ENCODE results near the gene ADAMTS2.
A peak's percentile ranks its signal among the peaks of the same experiment; 100 is the strongest.

The ADAMTS2 gene

GRCh38 chr5:179080724-179081123 lies 264.5 kb downstream of the ADAMTS2 start:
- H3K9me3 ChIP-seq (ENCODE audit: low read length): peaks cover 32% of the 10 kb centered on the region
- TF ChIP-seq EZH2 (IDR thresholded peaks at IDR 0.05; ENCODE audit: borderline replicate concordance, low read length): no peak
- TF ChIP-seq CTCF (IDR thresholded peaks at IDR 0.05; ENCODE audit: low read length): no peak
- H3F3A ChIP-seq (ENCODE audit: insufficient read depth, low read length): no peaks in the 10 kb centered on the region
- H3K4me3 ChIP-seq (ENCODE audit: low read depth, low read length, poor library complexity, severe bottlenecking): no peak overlapping the region
- H3K4me2 ChIP-seq (ENCODE audit: low read length): no peak overlapping the region
- no peaks in the 10 kb centered on the region for H3K4me1 ChIP-seq (ENCODE audit: insufficient read depth, low read length, severe bottlenecking)
- H3K9ac ChIP-seq (ENCODE audit: low read length): no peak overlapping the region
- H3K27me3 ChIP-seq (ENCODE audit: insufficient read depth, low read length): no peaks in the 10 kb centered on the region
- no peak overlapping the region for H2AFZ ChIP-seq (ENCODE audit: low read length)
- no peaks in the 10 kb centered on the region for H4K20me1 ChIP-seq (ENCODE audit: insufficient read depth, low read length)
- no peaks in the 10 kb centered on the region for H3K9me2 ChIP-seq (ENCODE audit: low read depth, low read length)
- no peaks in the 10 kb centered on the region for H3K79me2 ChIP-seq (ENCODE audit: insufficient read depth, low read length)
- no peak overlapping the region for H3K27ac ChIP-seq (ENCODE audit: low read depth, low read length, poor library complexity, severe bottlenecking)
- no peaks in the 10 kb centered on the region for H3K36me3 ChIP-seq (ENCODE audit: insufficient read depth, low read length)

- Histone ChIP-seq H3K9me2 (ENCODE audit: low read depth, low read length) (no peaks in the 10 kb centered on the region), H3K9ac (ENCODE audit: low read length) (no peak overlapping the region), H3K79me2 (ENCODE audit: insufficient read depth, low read length) (no peaks in the 10 kb centered on the region), H2AFZ (ENCODE audit: low read length) (no peak overlapping the region), H3F3A (ENCODE audit: insufficient read depth, low read length) (no peaks in the 10 kb centered on the region), H3K36me3 (ENCODE audit: insufficient read depth, low read length) (no peaks in the 10 kb centered on the region), H3K4me2 (ENCODE audit: low read length) (no peak overlapping the region), H3K27ac (ENCODE audit: low read depth, low read length, poor library complexity, severe bottlenecking) (no peak overlapping the region), H3K9me3 (ENCODE audit: low read length) (peaks cover 34% of the 10 kb centered on the region), H3K4me1 (ENCODE audit: insufficient read depth, low read length, severe bottlenecking) (no peaks in the 10 kb centered on the region), H3K27me3 (ENCODE audit: insufficient read depth, low read length) (no peaks in the 10 kb centered on the region), H4K20me1 (ENCODE audit: insufficient read depth, low read length) (no peaks in the 10 kb centered on the region), H3K4me3 (ENCODE audit: low read depth, low read length, poor library complexity, severe bottlenecking) (no peak overlapping the region)
- TF ChIP-seq CTCF (IDR thresholded peaks at IDR 0.05; ENCODE audit: low read length) (no peak), EZH2 (IDR thresholded peaks at IDR 0.05; ENCODE audit: borderline replicate concordance, low read length) (no peak)
These were observed 265.9 kb downstream of the ADAMTS2 start for GRCh38 chr5:179079165-179079987.

- H3F3A ChIP-seq (ENCODE audit: insufficient read depth, low read length): no peaks in the 10 kb centered on the region
- H3K4me2 ChIP-seq (ENCODE audit: low read length): no peak overlapping the region
- no peaks in the 10 kb centered on the region for H3K27me3 ChIP-seq (ENCODE audit: insufficient read depth, low read length)
- H2AFZ ChIP-seq (ENCODE audit: low read length): no peak overlapping the region
- H3K9ac ChIP-seq (ENCODE audit: low read length): no peak overlapping the region
- no peaks in the 10 kb centered on the region for H3K79me2 ChIP-seq (ENCODE audit: insufficient read depth, low read length)
- no peaks in the 10 kb centered on the region for H3K4me1 ChIP-seq (ENCODE audit: insufficient read depth, low read length, severe bottlenecking)
- H3K27ac ChIP-seq (ENCODE audit: low read depth, low read length, poor library complexity, severe bottlenecking): no peak overlapping the region
- no peaks in the 10 kb centered on the region for H3K9me3 ChIP-seq (ENCODE audit: low read length)
- no peaks in the 10 kb centered on the region for H4K20me1 ChIP-seq (ENCODE audit: insufficient read depth, low read length)
- no peak overlapping the region for H3K4me3 ChIP-seq (ENCODE audit: low read depth, low read length, poor library complexity, severe bottlenecking)
- TF ChIP-seq CTCF (IDR thresholded peaks at IDR 0.05; ENCODE audit: low read length): 0 out of 2 replicates have a peak, but pooled peaks have one; percentile 5
- TF ChIP-seq EZH2 (IDR thresholded peaks at IDR 0.05; ENCODE audit: borderline replicate concordance, low read length): no peak
- H3K9me2 ChIP-seq (ENCODE audit: low read depth, low read length): no peaks in the 10 kb centered on the region
- H3K36me3 ChIP-seq (ENCODE audit: insufficient read depth, low read length): no peaks in the 10 kb centered on the region
These were observed 279.6 kb downstream of the ADAMTS2 start for GRCh38 chr5:179065703-179066102.

Measured in OCI-LY1 (cell line).